ENCODE results near the gene ATP6AP1.

Gene ATP6AP1

GRCh38 chrX:154464806-154465365, 36.4 kb downstream of the ATP6AP1 start:
- H3K4me3 ChIP-seq (ENCODE audit: low read depth, low read length) = no peak overlapping the region
- no peak for TF ChIP-seq CTCF (IDR thresholded peaks at IDR 0.05; ENCODE audit: low read depth, low read length, missing control alignments)
- DNase-seq (ENCODE audit: low read depth) = no peak

- no peak for DNase-seq (ENCODE audit: low read depth)
- no peak overlapping the region for H3K4me3 ChIP-seq (ENCODE audit: low read depth, low read length)
- TF ChIP-seq CTCF (IDR thresholded peaks at IDR 0.05; ENCODE audit: low read depth, low read length, missing control alignments) = no peak
These were observed 37.1 kb downstream of the ATP6AP1 start for GRCh38 chrX:154465601-154466000.

- DNase-seq (ENCODE audit: low read depth) = no peak
- H3K4me3 ChIP-seq (ENCODE audit: low read depth, low read length) = no peak overlapping the region
- no peak for TF ChIP-seq CTCF (IDR thresholded peaks at IDR 0.05; ENCODE audit: low read depth, low read length, missing control alignments)
These were observed 37.6 kb downstream of the ATP6AP1 start for GRCh38 chrX:154466036-154466435.

GRCh38 chrX:154466907-154467306, 38.4 kb downstream of the ATP6AP1 start:
- DNase-seq (ENCODE audit: low read depth) = no peak
- TF ChIP-seq CTCF (IDR thresholded peaks at IDR 0.05; ENCODE audit: low read depth, low read length, missing control alignments) = no peak
- H3K4me3 ChIP-seq (ENCODE audit: low read depth, low read length) = no peak overlapping the region

- TF ChIP-seq CTCF (IDR thresholded peaks at IDR 0.05; ENCODE audit: low read depth, low read length, missing control alignments) = no peak
- DNase-seq (ENCODE audit: low read depth) = no peak
- no peak overlapping the region for H3K4me3 ChIP-seq (ENCODE audit: low read depth, low read length)
These were observed 39.1 kb downstream of the ATP6AP1 start for GRCh38 chrX:154467556-154467955.

GRCh38 chrX:154468217-154468616, 39.7 kb downstream of the ATP6AP1 start:
- no peak for TF ChIP-seq CTCF (IDR thresholded peaks at IDR 0.05; ENCODE audit: low read depth, low read length, missing control alignments)
- DNase-seq (ENCODE audit: low read depth) = no peak
- no peak overlapping the region for H3K4me3 ChIP-seq (ENCODE audit: low read depth, low read length)

GRCh38 chrX:154469114-154469513, 40.6 kb downstream of the ATP6AP1 start:
- no peak overlapping the region for H3K4me3 ChIP-seq (ENCODE audit: low read depth, low read length)
- TF ChIP-seq CTCF (IDR thresholded peaks at IDR 0.05; ENCODE audit: low read depth, low read length, missing control alignments) = no peak
- DNase-seq (ENCODE audit: low read depth) = no peak
